HL-60 (cell line): ENCODE measurements around the gene RINL.
"Not testable (repeated sequence)": the region's sequence is repeated elsewhere in the genome, so short reads cannot be mapped to it uniquely, and the experiment has no call there.

ENCODE experiments used
- POLR2AphosphoS5 ChIP-seq: IDR thresholded peaks from 2 replicates; pipeline ENCODE4 v1.6.1; 2012; ENCODE audit warnings: low read depth
- REST ChIP-seq: IDR thresholded peaks from 2 replicates; pipeline ENCODE4 v1.6.1; 2012; ENCODE audit warnings: low read depth; ENCODE audit not compliant: insufficient replicate concordance
- TF ChIP-seq, protein P1 (sequence below): IDR thresholded peaks from one replicate; pipeline ENCODE4 v1.5.1; 2011; ENCODE audit warnings: low read length, control low read depth, inconsistent platforms; ENCODE audit not compliant: insufficient read depth

DNA sequence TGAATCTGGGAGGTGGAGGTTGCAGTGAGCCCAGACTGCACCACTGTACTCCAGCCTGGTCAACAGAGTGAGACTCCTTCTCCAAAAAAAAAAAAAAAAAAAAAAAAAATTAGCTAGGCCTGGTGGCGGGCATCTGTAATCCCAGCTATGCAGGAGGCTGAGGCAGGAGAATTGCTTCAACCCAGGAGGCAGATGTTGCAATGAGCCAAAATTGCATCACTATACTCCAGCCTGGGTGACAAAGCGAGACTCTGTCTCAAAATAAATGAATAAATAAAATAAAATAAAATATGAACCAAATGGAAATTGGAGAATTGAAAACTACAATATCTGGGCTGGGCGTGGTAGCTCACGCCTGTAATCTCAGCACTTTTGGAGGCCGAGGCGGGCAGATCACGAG is 48.9 kb downstream of the RINL start:
- TF ChIP-seq, protein P1, sequence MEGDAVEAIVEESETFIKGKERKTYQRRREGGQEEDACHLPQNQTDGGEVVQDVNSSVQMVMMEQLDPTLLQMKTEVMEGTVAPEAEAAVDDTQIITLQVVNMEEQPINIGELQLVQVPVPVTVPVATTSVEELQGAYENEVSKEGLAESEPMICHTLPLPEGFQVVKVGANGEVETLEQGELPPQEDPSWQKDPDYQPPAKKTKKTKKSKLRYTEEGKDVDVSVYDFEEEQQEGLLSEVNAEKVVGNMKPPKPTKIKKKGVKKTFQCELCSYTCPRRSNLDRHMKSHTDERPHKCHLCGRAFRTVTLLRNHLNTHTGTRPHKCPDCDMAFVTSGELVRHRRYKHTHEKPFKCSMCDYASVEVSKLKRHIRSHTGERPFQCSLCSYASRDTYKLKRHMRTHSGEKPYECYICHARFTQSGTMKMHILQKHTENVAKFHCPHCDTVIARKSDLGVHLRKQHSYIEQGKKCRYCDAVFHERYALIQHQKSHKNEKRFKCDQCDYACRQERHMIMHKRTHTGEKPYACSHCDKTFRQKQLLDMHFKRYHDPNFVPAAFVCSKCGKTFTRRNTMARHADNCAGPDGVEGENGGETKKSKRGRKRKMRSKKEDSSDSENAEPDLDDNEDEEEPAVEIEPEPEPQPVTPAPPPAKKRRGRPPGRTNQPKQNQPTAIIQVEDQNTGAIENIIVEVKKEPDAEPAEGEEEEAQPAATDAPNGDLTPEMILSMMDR, result not testable (repeated sequence)
- not testable (repeated sequence) for TF ChIP-seq REST
- 0 out of 2 replicates have a peak, but pooled peaks have one; percentile 28 for TF ChIP-seq POLR2AphosphoS5
